KG1 (cell line): ENCODE data around the gene VPS37B.

ENCODE experiments used
- DNase-seq: peaks from one replicate; lab custom pipeline; 2025; lab: John Stamatoyannopoulos, UW

The VPS37B gene

GRCh38 chr12:122866379-122866778, 29.5 kb downstream of the VPS37B start:
- DNase-seq, result no peak

- DNase-seq, result no peak
These were observed 30.4 kb downstream of the VPS37B start for GRCh38 chr12:122865268-122866231.

- DNase-seq, result no peak
These were observed 31.1 kb downstream of the VPS37B start for GRCh38 chr12:122864894-122865253.

- no peak for DNase-seq
These were observed 32.8 kb downstream of the VPS37B start for GRCh38 chr12:122862872-122863701.

- no peak for DNase-seq
These were observed 33.8 kb downstream of the VPS37B start for GRCh38 chr12:122862110-122862634.

- no peak for DNase-seq
These were observed 34.3 kb downstream of the VPS37B start for GRCh38 chr12:122861587-122861970.

GRCh38 chr12:122860854-122861586, 34.9 kb downstream of the VPS37B start:
- no peak for DNase-seq

GRCh38 chr12:122860040-122860853, 35.7 kb downstream of the VPS37B start:
- DNase-seq, result peak; percentile 50

GRCh38 chr12:122859303-122860039, 36.5 kb downstream of the VPS37B start:
- DNase-seq, result no peak

- no peak for DNase-seq
These were observed 37.2 kb downstream of the VPS37B start for GRCh38 chr12:122858591-122859302.

GRCh38 chr12:122858171-122858570, 37.8 kb downstream of the VPS37B start:
- no peak for DNase-seq

- DNase-seq, result no peak
These were observed 38.8 kb downstream of the VPS37B start for GRCh38 chr12:122856999-122857671.

- no peak for DNase-seq
These were observed 39.7 kb downstream of the VPS37B start for GRCh38 chr12:122855928-122856831.

GRCh38 chr12:122855071-122855829, 40.7 kb downstream of the VPS37B start:
- DNase-seq, result no peak

- no peak for DNase-seq
These were observed 41.4 kb downstream of the VPS37B start for GRCh38 chr12:122854554-122854953.

GRCh38 chr12:122853582-122854245, 42.2 kb downstream of the VPS37B start:
- DNase-seq, result no peak
